Lower leg skin (tissue), 4 donors: ENCODE data around the gene ZNF816. TPM values are rescaled to one million over a fixed set of nuclear protein-coding genes. Genes with fewer than 3 reads are reported as not detected.

Experiments used
- DNase-seq, 2 donors: peaks; one replicate each; pipeline ENCODE4 v3.0.0-alpha.2; 2019; ENCODE audit warnings: low spot score in 2 of 2
- H3K4me3 ChIP-seq: fragments of 200-600 bp; sonication (generic); 2 replicates; pipeline ENCODE4 v1.5.1; 2017; ENCODE audit warnings: mild to moderate bottlenecking, low read depth; ENCODE audit not compliant: poor library complexity, severe bottlenecking
- CTCF ChIP-seq, 3 donors: fragments of 450-650 bp; IDR thresholded peaks; one replicate each; pipeline ENCODE4 v1.5.1; 2016; ENCODE audit warnings: antibody characterized with exemption in 3 of 3, mild to moderate bottlenecking in 3 of 3, moderate library complexity in 2 of 3
- POLR2A ChIP-seq, 2 donors: fragments of 450-650 bp; IDR thresholded peaks; one replicate each; pipeline ENCODE4 v1.6.1; 2016 to 2017; ENCODE audit warnings: antibody characterized with exemption in 2 of 2, mild to moderate bottlenecking in 1 of 2, moderate library complexity in 1 of 2
- WGBS, 2 donors: methylation state at CpG; one replicate each; pipeline ENCODE4 v1.1.5; 2018; 5-methylcytosine and 5-hydroxymethylcytosine counted together
- intact Hi-C: fragments of 100-400 bp; cut with DNase I; formaldehyde crosslinking; loops from one replicate; pipeline ENCODE4 v1.15.0; 2023; ENCODE audit warnings: low total_unique reads
- total RNA-seq, 4 donors: library from RNA; depleted of rRNA; stranded (reverse); fragments of >200 nt; gene quantifications; one replicate each; pipeline ENCODE4 v1.1.0, GENCODE V29; 2016

The ZNF816 gene
- total RNA-seq, 4 donors from 2014 or later: 3.2 to 17.8 (median 5.5) TPM

- TF ChIP-seq CTCF (IDR thresholded peaks at IDR 0.05): no peak
- DNase-seq: peak in 1 of 2 donors; percentile 26
- no peak overlapping the region for H3K4me3 ChIP-seq
- 65 to 74% methylated on average over 7 of the region's 7 CpGs for WGBS, 2 donors
- intact Hi-C loops: no loop called here
Measured at GRCh38 chr19:53007200-53007599, 44.5 kb upstream of the ZNF816 start.

- intact Hi-C loops: no loop called here
- WGBS, 2 donors: 81 to 83% methylated on average over 5 of the region's 5 CpGs
- no peak for DNase-seq
- H3K4me3 ChIP-seq: no peak overlapping the region
- TF ChIP-seq POLR2A (IDR thresholded peaks at IDR 0.05) (no peak), CTCF (IDR thresholded peaks at IDR 0.05) (no peak)
Measured at GRCh38 chr19:53004242-53004641, 41.6 kb upstream of the ZNF816 start.

- intact Hi-C loops: no loop called here
- no peak overlapping the region for H3K4me3 ChIP-seq
- TF ChIP-seq CTCF (IDR thresholded peaks at IDR 0.05): no peak
- TF ChIP-seq POLR2A (IDR thresholded peaks at IDR 0.05): no peak
- 50 to 61% methylated on average over 2 of the region's 2 CpGs for WGBS, 2 donors
- DNase-seq: no peak
Measured at GRCh38 chr19:53002479-53002878, 39.8 kb upstream of the ZNF816 start.

GRCh38 chr19:52997975-52998374 is 35.3 kb upstream of the ZNF816 start:
- no peak overlapping the region for H3K4me3 ChIP-seq
- DNase-seq: no peak
- intact Hi-C loops: no loop called here
- TF ChIP-seq POLR2A (IDR thresholded peaks at IDR 0.05): no peak
- no peak for TF ChIP-seq CTCF (IDR thresholded peaks at IDR 0.05)
- 70% methylated on average over 9 of the region's 9 CpGs for WGBS, 2 donors

GRCh38 chr19:52995711-52996110 is 33.0 kb upstream of the ZNF816 start:
- 88 to 90% methylated on average over 7 of the region's 7 CpGs for WGBS, 2 donors
- H3K4me3 ChIP-seq: no peak overlapping the region
- TF ChIP-seq POLR2A (IDR thresholded peaks at IDR 0.05) (no peak), CTCF (IDR thresholded peaks at IDR 0.05) (no peak)
- intact Hi-C loops: no loop called here
- DNase-seq: no peak
